WI38 (cell line): Measurements from ENCODE around the gene ITPA.

ENCODE experiments used
- H3K4me3 ChIP-seq: 2 replicates; pipeline ENCODE4 v1.5.1; 2011; ENCODE audit warnings: low read depth, mild to moderate bottlenecking, control low read depth, low read length
- CTCF ChIP-seq: IDR thresholded peaks from 2 replicates; pipeline ENCODE4 v1.5.1; 2012; ENCODE audit warnings: low read depth, mild to moderate bottlenecking, control low read depth, low read length

ITPA gene

DNA sequence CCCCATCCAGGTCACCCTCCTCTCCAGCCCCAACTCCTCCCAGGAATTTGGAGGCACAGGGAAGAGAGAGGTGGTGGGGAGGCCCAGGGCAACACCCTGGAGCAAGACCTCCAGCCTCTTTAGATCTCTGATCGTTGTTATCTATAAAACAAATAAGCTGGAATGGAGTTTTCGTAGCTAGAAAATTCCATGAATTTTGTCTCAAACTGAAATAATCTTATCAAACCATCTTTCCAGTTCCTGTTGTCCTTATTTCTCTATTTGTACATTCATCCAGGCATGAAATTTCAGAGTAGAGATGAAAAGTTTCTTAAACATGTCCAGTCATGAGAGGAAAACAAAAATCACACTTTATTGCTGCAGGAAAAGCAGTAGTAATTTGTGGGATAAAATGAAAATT is 35.9 kb downstream of the ITPA start:
- TF ChIP-seq CTCF = no peak
- no peak overlapping the region for H3K4me3 ChIP-seq

DNA sequence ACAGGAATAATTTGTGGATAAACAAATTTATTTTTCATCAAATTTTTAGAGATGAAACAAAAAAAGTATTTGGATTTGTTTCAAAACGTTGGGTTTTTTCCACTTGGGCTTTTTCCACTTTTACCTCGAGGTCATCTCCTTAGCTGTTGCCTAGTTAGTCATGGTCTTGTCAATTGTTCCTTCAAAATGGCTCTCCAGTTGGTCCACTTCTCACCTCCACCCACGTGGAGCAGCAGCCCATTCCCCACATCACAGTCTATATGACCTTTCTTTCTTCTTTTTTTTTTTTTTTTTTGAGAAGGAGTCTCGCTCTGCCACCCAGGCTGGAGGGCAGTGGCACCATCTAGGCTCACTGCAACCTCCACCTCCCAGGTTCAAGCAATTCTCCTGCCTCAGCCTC is 36.4 kb downstream of the ITPA start:
- TF ChIP-seq CTCF = no peak

DNA sequence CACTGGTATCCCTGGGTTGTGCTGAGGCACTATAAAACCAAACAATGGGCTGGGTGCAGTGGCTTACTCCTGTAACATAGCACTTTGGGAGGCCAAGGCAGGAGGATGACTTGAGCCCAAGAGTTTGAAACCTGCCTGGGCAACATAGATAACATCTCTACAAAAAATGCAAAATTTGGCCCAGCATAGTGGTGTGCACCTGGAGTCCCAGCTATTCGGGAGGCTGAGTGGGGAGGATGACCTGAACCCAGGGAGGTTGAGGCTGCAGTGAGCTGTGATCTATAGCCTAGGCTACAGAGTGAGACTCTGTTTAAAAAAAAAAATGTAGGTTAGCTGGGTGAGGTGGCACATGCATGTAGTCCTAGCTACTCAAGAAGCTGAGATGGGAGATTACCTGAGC is 37.4 kb downstream of the ITPA start:
- no peak for TF ChIP-seq CTCF
- H3K4me3 ChIP-seq = no peak overlapping the region

More for the DNA sequence above, 36.4 kb downstream of the ITPA start:
- no peak overlapping the region for H3K4me3 ChIP-seq

DNA sequence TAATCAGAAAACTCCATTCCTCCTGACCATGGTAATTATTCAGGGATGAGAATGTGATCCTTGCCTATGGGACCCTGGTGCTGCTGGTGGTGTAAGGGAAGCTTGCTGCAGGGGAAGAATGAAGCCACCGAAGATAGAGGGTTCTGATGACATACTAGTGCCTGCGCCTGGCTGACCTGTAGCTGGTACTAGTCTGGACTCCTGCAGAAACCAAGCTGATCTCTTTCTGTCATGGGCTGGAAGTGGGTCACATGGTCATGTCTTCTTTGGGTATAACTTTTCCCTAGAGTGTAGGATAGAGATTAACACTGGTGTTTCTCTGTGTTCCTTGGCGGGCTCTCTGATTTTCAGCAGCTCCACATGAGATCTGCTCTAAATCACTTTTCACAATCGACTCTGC is 38.3 kb downstream of the ITPA start:
- no peak for TF ChIP-seq CTCF
- H3K4me3 ChIP-seq = no peak overlapping the region

GRCh38 chr20:3248167-3248992 is 39.1 kb downstream of the ITPA start:
- no peak for TF ChIP-seq CTCF
- H3K4me3 ChIP-seq = no peak overlapping the region

- H3K4me3 ChIP-seq = no peak overlapping the region
- no peak for TF ChIP-seq CTCF
Measured at GRCh38 chr20:3248993-3249347, 39.7 kb downstream of the ITPA start.

DNA sequence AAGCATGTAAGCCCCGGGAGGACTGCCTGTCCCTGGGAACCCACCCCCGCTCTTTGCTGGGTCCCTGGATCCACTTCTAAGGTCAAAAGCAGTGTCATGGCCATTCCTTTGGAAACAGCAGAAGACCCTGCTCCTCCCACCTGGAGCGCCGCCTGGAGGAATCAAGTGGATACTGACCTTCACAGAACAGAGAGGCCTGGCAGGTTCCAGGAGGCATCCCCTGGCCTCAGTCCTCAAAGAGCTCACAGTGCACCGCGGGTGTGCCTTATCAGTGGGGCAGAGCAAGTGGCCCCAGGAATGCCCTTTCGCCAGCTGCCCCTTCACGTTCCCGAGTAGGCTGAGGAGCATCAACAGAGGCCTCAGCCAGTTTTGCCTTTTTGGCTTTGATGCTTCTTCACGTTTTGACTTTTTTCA is 40.8 kb downstream of the ITPA start:
- H3K4me3 ChIP-seq = no peak overlapping the region
- TF ChIP-seq CTCF = 0 out of 2 replicates have a peak, but pooled peaks have one; percentile 11
